Heart left ventricle (tissue), 16 donors: Measurements from ENCODE around the gene ADH6. TPM values are rescaled to one million over a fixed set of nuclear protein-coding genes. Genes with fewer than 3 reads are reported as not detected.

Experiments used
- ATAC-seq, 4 donors: fragments of 200-7000 bp; cut with Tn5 transposase; one replicate each; pipeline ENCODE4 v1.9.1; 2020 to 2022; ENCODE audit warnings: moderate library complexity in 4 of 4, mild to moderate bottlenecking in 3 of 4, moderate number of reproducible peaks in 1 of 4
- DNase-seq, 5 donors: peaks; one replicate each; pipeline ENCODE4 v3.0.0-alpha.2; 2020
- H3K27ac ChIP-seq, 12 donors: fragments of 200-600 bp; sonication (generic) in 4 of 12; one replicate each; pipeline versions ENCODE4 v1.5.0 to v1.8.0; 2016 to 2022; ENCODE audit warnings: mild to moderate bottlenecking in 2 of 12
- H3K27me3 ChIP-seq, 9 donors: fragments of 200-600 bp; sonication (generic) in 2 of 9; one replicate each; pipeline versions ENCODE4 v1.5.1 to v1.8.0; 2016 to 2022; ENCODE audit warnings: mild to moderate bottlenecking in 3 of 9
- H3K36me3 ChIP-seq, 9 donors: fragments of 200-600 bp; sonication (generic) in 2 of 9; one replicate each; pipeline versions ENCODE4 v1.5.0 to v1.8.0; 2018 to 2022; ENCODE audit warnings: mild to moderate bottlenecking in 2 of 9
- H3K4me1 ChIP-seq, 12 donors: fragments of 200-600 bp; sonication (generic) in 4 of 12; one replicate each; pipeline versions ENCODE4 v1.5.0 to v1.8.0; 2016 to 2022; ENCODE audit warnings: mild to moderate bottlenecking in 3 of 12
- H3K4me3 ChIP-seq, 12 donors: fragments of 200-600 bp; sonication (generic) in 4 of 12; one replicate each; pipeline versions ENCODE4 v1.5.0 to v1.8.0; 2017 to 2022; ENCODE audit warnings: mild to moderate bottlenecking in 9 of 12, moderate library complexity in 4 of 12
- H3K9me3 ChIP-seq, 12 donors: fragments of 200-600 bp; sonication (generic) in 4 of 12; one replicate each; pipeline versions ENCODE4 v1.5.0 to v1.8.0; 2016 to 2022; ENCODE audit warnings: mild to moderate bottlenecking in 1 of 12
- CTCF ChIP-seq, 12 donors: fragments of 200-600 bp; sonication (generic) in 4 of 12; IDR thresholded peaks; one replicate each; pipeline versions ENCODE4 v1.5.0 to v1.8.0; 2018 to 2022; ENCODE audit warnings: antibody characterized with exemption in 12 of 12, mild to moderate bottlenecking in 5 of 12
- POLR2A ChIP-seq, 2 donors: fragments of 450-650 bp; IDR thresholded peaks; one replicate each; pipeline ENCODE4 v1.6.1; 2017; ENCODE audit warnings: antibody characterized with exemption in 2 of 2, mild to moderate bottlenecking in 2 of 2, moderate library complexity in 2 of 2
- WGBS, 4 donors: extraction: QIAGEN DNeasy Blood & Tissue Kit in 2 of 4; methylation state at CpG; one replicate each; pipeline versions ENCODE4 v1.1.5 to v1.1.7; 2013 to 2018; 5-methylcytosine and 5-hydroxymethylcytosine counted together
- intact Hi-C, 10 donors: fragments of 100-400 bp; cut with DNase I; formaldehyde crosslinking; loops; one replicate each; pipeline versions ENCODE4 v1.11.1 to v1.14.2; 2022
- long read RNA-seq, 3 donors: library from polyadenylated mRNA; unstranded; transcript quantifications; one replicate each; pipeline ENCODE4 v2.0.0, GENCODE V29; 2020 to 2021
- polyA plus RNA-seq, 2 donors: library from polyadenylated mRNA; stranded (reverse); fragments of 200-250 nt; gene quantifications; one replicate each; pipeline ENCODE4 v1.2.3, GENCODE V29; 2013
- total RNA-seq, 9 donors: library from RNA; depleted of rRNA in 2 of 9; stranded (reverse); fragments of >200 nt in 2 of 9; fragmentation: NEBNext Ultra II Directional in 3 of 9; extraction: Animal tissue kit (Norgen Biotek cat#: 25700) in 3 of 9; gene quantifications; one replicate each; pipeline versions ENCODE4 v1.1.0 to v1.2.4, GENCODE V29; 2016 to 2023
- donor health status: ischemic (EF 13 %, LVEDD 7.1; RV severe dilation, severe dysfunction).
- donor health status: healthy with polysubstance abuse.
- donor health status: DM: no; HTN: yes; CAD: no.
- donor health status: DM: no; HTN: no; CAD: no.
- donor health status: ischemic (EF 25% LVEDD 6.9; RV normal size, moderate dysfunction).
- donor health status: ischemic (EF 25% LVEDD 5.7; RV mildly dilated, moderate dysfunction).
- donor health status: healthy.
- donor health status: DM: yes; HTN: yes; CAD: no.
- donor health status: ischemic (EF 35%, LVEDD 5.7; RV mildly dilated, moderate dysfunction).
- donor health status: nonischemic (EF 11% LVEDD 7.7; RV severe dilation, severe dysfunction).
- donor health status: DM: yes; HTN: yes; CAD: no.
- donor health status: PGD.
- donor health status: ischemic (EF 29% LVEDD 5.4; RV normal size, mild dysfunction).
- donor health status: nonischemic (EF 23%, LVEDD 6.1; RV moderate dilation, normal function).

ADH6 gene
- total RNA-seq (not detected), polyA plus RNA-seq (not detected)
- long read RNA-seq, donor 1: 0 reads
- long read RNA-seq, donor 2: 0 reads
- long read RNA-seq, donor 3, partial matches to known transcripts: 0 of 1 reads
- long read RNA-seq, donor 3, other reads (novel, unspliced or antisense): 1 of 1 reads

DNA sequence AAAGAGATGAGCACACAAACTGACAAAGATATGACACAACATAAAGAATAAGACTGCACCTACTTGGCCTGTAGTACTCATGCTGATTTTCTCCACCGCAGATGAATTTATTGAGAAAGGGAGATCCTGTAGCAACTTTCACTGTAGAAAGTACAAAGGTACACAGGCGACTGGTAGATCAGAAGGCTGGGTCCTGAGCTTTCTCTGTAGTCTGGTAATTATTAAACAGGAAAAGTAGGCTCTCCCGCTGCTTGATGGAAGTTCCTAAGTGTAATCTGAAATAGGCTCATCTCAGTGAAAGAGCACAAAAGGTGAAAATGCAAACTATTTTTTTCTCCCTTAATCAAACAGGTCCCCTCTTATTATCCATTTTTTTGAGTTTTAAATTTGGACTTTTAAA lies at the start of gene ADH6:
TSS of gene ADH6 (minus strand) at position 175 of the 400 bp plus-strand sequence. CDS start at position 81, 94 bp downstream.
- H3K4me1 ChIP-seq: no peaks in the 10 kb centered on the region
- no peak within 1 kb of the TSS for H3K4me3 ChIP-seq
- H3K9me3 ChIP-seq: peaks cover 0 to 10% (median 0%) of the 10 kb centered on the region in 12 donors
- intact Hi-C loops: no loop called here
- DNase-seq (no peak), ATAC-seq (no peak)
- TF ChIP-seq CTCF (IDR thresholded peaks at IDR 0.05) (no peak), POLR2A (IDR thresholded peaks at IDR 0.05) (no peak)
- no peak within 1 kb of the TSS for H3K27ac ChIP-seq
- no peaks in the 10 kb centered on the region for H3K36me3 ChIP-seq
- H3K27me3 ChIP-seq: no peaks in the 10 kb centered on the region
- 84 to 90% (median 87%) methylated on average over 3 of the region's 3 CpGs for WGBS, 4 donors

DNA sequence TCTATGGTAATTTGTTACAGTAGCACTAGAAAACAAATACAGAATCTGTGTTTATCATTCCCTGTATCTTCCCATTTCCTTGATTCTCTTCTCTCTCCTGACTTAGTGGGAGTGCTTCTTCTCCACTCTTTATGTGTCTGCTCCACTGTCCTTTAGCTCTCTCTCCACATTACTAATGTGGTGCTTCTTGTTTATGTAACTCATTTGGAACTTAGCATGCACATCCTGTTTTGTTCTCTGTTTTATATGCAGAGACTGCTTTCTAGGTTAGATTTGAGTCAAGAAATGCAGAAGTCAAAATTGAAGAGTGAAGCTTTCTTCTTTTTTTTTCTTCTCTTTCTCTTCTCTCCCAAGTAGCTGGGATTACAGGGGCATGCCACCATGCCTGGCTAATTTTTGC lies 45.9 kb upstream of the ADH6 start:
- TF ChIP-seq POLR2A (IDR thresholded peaks at IDR 0.05) (no peak), CTCF (IDR thresholded peaks at IDR 0.05) (no peak)
- no peak for ATAC-seq
- peaks cover 0 to 2% (median 0%) of the 10 kb centered on the region in 12 donors for H3K4me1 ChIP-seq
- DNase-seq: no peak
- no peaks in the 10 kb centered on the region for H3K27me3 ChIP-seq
- H3K4me3 ChIP-seq: no peak overlapping the region
- intact Hi-C loops: no loop called here
- H3K9me3 ChIP-seq: peaks cover 0 to 19% (median 0%) of the 10 kb centered on the region in 12 donors
- no peaks in the 10 kb centered on the region for H3K36me3 ChIP-seq
- no peak overlapping the region for H3K27ac ChIP-seq

GRCh38 chr4:99252746-99253145 lies 33.7 kb upstream of the ADH6 start:
- intact Hi-C loops: no loop called here
- DNase-seq (no peak), ATAC-seq (no peak)
- Histone ChIP-seq H3K4me3 (no peak overlapping the region), H3K4me1 (no peaks in the 10 kb centered on the region), H3K27me3 (no peaks in the 10 kb centered on the region), H3K36me3 (no peaks in the 10 kb centered on the region), H3K9me3 (peaks cover 0 to under 1% (median 0%) of the 10 kb centered on the region in 12 donors), H3K27ac (no peak overlapping the region)
- no peak for TF ChIP-seq POLR2A (IDR thresholded peaks at IDR 0.05)
- TF ChIP-seq CTCF (IDR thresholded peaks at IDR 0.05): no peak
- 82 to 85% (median 83%) methylated on average over 4 of the region's 4 CpGs for WGBS, 4 donors

DNA sequence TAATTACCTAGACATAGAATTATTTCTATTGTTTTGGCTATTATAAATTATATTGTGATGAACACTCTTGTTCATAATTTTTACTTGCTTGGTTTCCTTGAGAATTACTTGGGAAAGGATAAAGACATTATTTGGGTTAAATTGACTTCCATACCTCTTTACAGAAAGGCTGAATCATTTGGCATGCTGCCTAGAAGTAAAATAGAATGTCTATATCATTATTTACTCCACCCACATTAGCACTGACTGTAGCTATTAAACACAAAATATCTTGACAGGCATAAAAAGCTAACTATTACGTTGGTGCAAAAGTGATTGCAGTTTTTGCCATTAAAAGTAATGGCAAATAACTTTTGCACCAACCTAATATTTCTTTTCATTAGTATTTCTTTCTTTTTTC lies 29.7 kb upstream of the ADH6 start:
- Histone ChIP-seq H3K4me1 (no peaks in the 10 kb centered on the region), H3K27ac (no peak overlapping the region), H3K9me3 (peaks cover 0 to 28% (median 4%) of the 10 kb centered on the region in 12 donors), H3K27me3 (no peaks in the 10 kb centered on the region), H3K4me3 (no peak overlapping the region), H3K36me3 (no peaks in the 10 kb centered on the region)
- WGBS, 4 donors: 79 to 91% (median 84%) methylated on average over 1 of the region's 1 CpG
- TF ChIP-seq POLR2A (IDR thresholded peaks at IDR 0.05) (no peak), CTCF (IDR thresholded peaks at IDR 0.05) (no peak)
- ATAC-seq: no peak
- DNase-seq: no peak
- intact Hi-C loops: no loop called here
